Right cardiac atrium (tissue), 5 donors: ENCODE measurements around the gene IRF6. TPM values are rescaled to one million over a fixed set of nuclear protein-coding genes. Genes with fewer than 3 reads are reported as not detected.

Source experiments
- ATAC-seq, 2 donors: fragments of 200-7000 bp; cut with Tn5 transposase; one replicate each; pipeline versions ENCODE4 v1.8.0 to v1.9.1; 2020; ENCODE audit warnings: moderate library complexity in 2 of 2, mild to moderate bottlenecking in 1 of 2
- DNase-seq, 3 donors: peaks; one replicate each; pipeline ENCODE4 v3.0.0-alpha.2; 2020
- H3K27ac ChIP-seq: one replicate; pipeline ENCODE4 v1.5.1; 2013; ENCODE audit warnings: mild to moderate bottlenecking, low read length, control low read depth, moderate library complexity
- H3K27me3 ChIP-seq: one replicate; pipeline ENCODE4 v1.6.1; 2013; ENCODE audit not compliant: control insufficient read depth, insufficient read depth
- H3K4me1 ChIP-seq: one replicate; pipeline ENCODE4 v1.6.1; 2013; ENCODE audit warnings: low read length; ENCODE audit not compliant: control insufficient read depth, insufficient read depth
- H3K4me3 ChIP-seq: one replicate; pipeline ENCODE4 v1.5.1; 2013; ENCODE audit warnings: low read length, control low read depth
- H3K9me3 ChIP-seq: one replicate; pipeline ENCODE4 v1.6.1; 2013; ENCODE audit warnings: low read length; ENCODE audit not compliant: control insufficient read depth
- WGBS: extraction: QIAGEN DNeasy Blood & Tissue Kit; methylation state at CpG from one replicate; pipeline ENCODE4 v1.1.7; 2013; 5-methylcytosine and 5-hydroxymethylcytosine counted together
- intact Hi-C, 4 donors: fragments of 100-400 bp; cut with DNase I; formaldehyde crosslinking; loops; one replicate each; pipeline versions ENCODE4 v1.11.0 to v1.14.0; 2022 to 2023
- polyA plus RNA-seq: library from polyadenylated mRNA; stranded (reverse); fragments of 200-250 nt; gene quantifications from one replicate; pipeline ENCODE4 v1.2.3, GENCODE V29; 2013
- total RNA-seq, 4 donors: library from RNA; stranded (reverse); fragmentation: NEBNext Ultra II Directional; extraction: Animal tissue kit (Norgen Biotek cat#: 25700); gene quantifications; one replicate each; pipeline ENCODE4 v1.2.1, GENCODE V29; 2021
- donor health status: healthy with polysubstance abuse.
- donor health status: DM: no; HTN: yes; CAD: no.
- donor health status: DM: no; HTN: no; CAD: no.
- donor health status: DM: no; HTN: yes; CAD: no; lungs with severe emphysema.
- donor health status: DM: yes; HTN: yes; CAD: no.

The IRF6 gene
- total and polyA plus RNA-seq, 5 donors: 22.6 to 45.4 (median 30.1) TPM

DNA sequence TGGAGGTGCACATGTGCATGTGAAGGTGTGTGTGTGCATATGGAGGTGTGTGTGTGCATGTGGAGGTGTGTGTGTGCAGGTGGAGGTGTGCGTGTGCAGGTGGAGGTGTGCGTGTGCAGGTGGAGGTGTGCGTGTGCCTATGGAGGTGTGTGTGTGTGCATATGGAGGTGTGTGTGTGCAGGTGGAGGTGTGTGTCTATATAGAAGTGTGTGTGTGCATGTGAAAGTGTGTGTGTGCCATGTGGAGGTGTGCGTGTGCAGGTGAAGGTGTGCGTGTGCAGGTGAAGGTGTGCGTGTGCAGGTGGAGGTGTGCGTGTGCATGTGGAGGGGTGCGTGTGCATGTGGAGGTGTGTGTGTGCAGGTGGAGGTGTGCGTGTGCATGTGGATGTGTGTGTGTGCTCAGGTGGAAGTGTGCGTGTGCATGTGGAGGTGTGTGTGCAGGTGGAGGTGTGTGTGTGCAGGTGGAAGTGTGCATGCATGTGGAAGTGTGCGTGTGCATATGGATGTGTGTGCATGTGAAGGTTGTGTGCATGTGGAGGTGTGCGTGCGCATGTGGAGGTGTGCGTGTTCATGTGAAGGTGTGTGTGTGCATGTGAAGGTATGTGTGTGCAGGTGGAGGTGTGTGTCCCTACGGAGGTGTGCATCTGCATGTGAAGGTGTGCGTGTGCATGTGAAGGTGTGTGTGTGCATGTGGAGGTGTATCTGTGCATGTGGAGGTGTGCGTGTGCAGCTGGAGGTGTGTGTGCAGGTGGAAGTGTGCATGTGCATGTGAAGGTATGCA is 35.1 kb downstream of the IRF6 start:
- Histone ChIP-seq H3K27me3 (no peaks in the 10 kb centered on the region), H3K4me1 (peaks cover 9% of the 10 kb centered on the region), H3K4me3 (no peak overlapping the region), H3K9me3 (no peaks in the 10 kb centered on the region), H3K27ac (no peak overlapping the region)
- 96% methylated on average over 17 of the region's 17 CpGs for WGBS
- intact Hi-C loops: no loop called here
- no peak for ATAC-seq
- DNase-seq: no peak

DNA sequence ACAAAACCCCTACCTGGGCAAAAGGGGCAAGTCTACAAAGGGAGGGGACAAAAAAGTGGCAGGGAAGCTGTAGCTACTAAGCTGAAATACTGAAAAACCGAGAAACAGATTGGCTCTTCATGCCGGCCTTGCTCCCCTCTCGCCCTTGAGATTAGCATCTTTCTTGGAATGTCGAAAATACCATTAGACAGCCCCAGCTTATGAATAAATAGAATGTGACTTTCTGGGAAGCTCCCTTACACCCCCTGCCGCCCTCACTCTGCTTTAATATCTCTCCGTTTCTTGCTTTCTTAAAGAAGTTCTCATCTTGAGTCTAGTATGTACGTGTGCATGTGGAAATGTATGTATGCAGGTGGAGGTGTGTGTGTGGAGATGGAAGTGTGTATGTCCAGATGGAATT is 36.0 kb downstream of the IRF6 start:
- ATAC-seq (no peak), DNase-seq (no peak)
- H3K4me1 ChIP-seq: peaks cover 9% of the 10 kb centered on the region
- no peak overlapping the region for H3K4me3 ChIP-seq
- H3K27ac ChIP-seq: peak overlapping the region; percentile 94
- no peaks in the 10 kb centered on the region for H3K9me3 ChIP-seq
- H3K27me3 ChIP-seq: no peaks in the 10 kb centered on the region
- intact Hi-C loops: no loop called here
- 39% methylated on average over 7 of the region's 7 CpGs for WGBS

DNA sequence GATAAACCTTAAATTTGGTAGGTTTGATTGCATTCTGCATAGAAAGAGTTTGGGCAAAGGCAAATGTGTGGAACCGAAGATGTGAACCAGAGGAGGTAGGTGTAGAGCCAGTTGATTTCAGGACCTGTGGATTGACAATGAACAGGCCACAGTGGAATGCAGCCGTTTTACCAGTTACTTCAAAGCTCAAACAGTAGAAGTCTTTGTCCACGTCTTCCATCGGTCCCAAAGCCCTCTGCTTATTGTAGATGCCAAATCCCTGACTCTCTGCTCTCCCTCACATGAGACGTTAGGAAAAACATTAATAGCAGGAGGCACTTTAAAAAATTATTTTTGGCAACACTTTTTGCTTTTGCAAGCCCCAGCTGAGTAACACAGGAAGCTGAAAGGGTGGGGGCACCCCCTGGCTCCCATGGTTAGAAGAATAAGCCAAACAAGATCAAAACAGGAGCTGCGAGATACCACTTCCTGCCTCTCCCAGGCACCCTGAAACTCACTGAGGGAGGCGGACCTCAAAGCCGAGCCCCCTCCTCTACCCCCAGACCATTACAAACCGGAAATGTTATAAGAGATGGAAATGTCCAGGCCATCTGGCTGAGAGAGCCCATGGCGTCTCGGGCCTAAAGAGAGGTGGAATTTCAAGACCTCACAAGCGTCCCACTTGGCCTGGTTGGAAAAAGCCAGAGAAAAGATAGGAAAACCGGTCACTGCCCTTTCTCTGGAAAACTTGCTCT is 36.6 kb downstream of the IRF6 start:
- peaks cover 9% of the 10 kb centered on the region for H3K4me1 ChIP-seq
- intact Hi-C loops: no loop called here
- ATAC-seq: peak; percentile 91 to 98
- H3K27me3 ChIP-seq: no peaks in the 10 kb centered on the region
- peak overlapping the region; percentile 94 for H3K27ac ChIP-seq
- 10% methylated on average over 13 of the region's 13 CpGs for WGBS
- no peak overlapping the region for H3K4me3 ChIP-seq
- peak; percentile 86 to 92 (median 88) for DNase-seq
- H3K9me3 ChIP-seq: no peaks in the 10 kb centered on the region

DNA sequence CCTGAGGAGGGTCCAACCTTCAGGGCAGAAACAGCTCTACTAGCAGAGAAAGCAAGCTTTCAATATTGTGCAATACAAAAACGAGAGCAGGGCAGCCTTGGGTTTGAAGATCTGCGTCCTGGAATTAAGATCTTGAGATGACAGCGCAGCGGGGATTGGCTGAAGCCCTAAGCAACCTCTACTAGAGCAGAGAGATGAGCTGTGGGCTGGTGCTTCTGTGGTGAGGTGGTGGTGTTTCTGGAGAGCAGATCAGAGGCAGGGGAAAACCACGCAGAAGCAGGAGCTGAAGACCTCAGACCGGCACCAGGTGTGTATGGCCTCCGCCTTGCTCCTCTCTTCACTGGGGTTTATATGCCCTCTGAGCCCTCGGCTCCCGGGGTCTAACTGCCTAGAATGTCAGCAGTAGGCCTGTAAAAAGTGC is 37.6 kb downstream of the IRF6 start:
- peak in 1 of 3 donors; percentile 47 for DNase-seq
- peaks cover 9% of the 10 kb centered on the region for H3K4me1 ChIP-seq
- H3K27me3 ChIP-seq: no peaks in the 10 kb centered on the region
- peak; percentile 5 to 7 for ATAC-seq
- H3K4me3 ChIP-seq: no peak overlapping the region
- intact Hi-C loops: no loop called here
- 86% methylated on average over 9 of the region's 9 CpGs for WGBS
- H3K9me3 ChIP-seq: no peaks in the 10 kb centered on the region
- H3K27ac ChIP-seq: no peak overlapping the region

DNA sequence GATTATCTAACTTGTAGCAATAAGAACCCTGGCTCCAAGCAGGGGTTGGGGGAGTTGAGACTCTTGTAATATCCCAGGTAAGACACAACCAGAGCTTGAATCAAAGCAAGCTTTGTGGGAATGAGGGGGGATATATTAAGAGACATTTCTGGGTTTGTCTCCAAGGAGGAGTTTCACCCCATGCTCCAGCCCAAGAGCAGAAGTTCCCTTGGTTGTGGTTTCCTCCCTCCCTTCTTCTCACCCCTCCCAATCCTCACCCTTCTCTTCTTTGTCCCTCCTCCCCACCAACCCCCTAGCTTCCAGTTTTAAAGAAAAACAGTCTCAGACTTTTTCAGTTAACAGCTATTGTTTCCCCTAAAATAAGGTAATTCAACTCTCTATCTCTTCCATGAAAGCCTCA is 38.2 kb downstream of the IRF6 start:
- Histone ChIP-seq H3K27me3 (no peaks in the 10 kb centered on the region), H3K9me3 (no peaks in the 10 kb centered on the region), H3K4me3 (no peak overlapping the region), H3K27ac (no peak overlapping the region), H3K4me1 (peaks cover 9% of the 10 kb centered on the region)
- ATAC-seq: no peak
- no peak for DNase-seq
- intact Hi-C loops: no loop called here

DNA sequence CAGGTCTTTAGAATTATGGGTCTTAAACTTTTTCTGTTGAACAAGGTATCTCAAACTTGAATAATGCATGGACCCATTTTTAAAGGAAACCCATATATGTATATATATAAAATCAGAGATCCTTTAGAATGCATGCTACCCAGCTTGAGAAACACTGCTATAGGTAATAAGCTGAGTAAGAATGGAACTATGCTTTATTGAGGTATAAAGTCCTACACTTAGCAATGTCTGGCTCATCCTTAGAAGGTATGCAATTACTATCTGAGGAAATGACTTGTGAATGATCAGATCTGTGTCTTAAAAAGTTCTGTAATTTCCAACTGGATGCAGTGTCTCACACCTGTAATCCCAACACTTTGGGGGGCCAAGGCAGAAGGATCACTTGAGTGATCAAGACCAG is 38.8 kb downstream of the IRF6 start:
- DNase-seq (no peak), ATAC-seq (no peak)
- H3K27me3 ChIP-seq: no peaks in the 10 kb centered on the region
- H3K4me3 ChIP-seq: no peak overlapping the region
- peaks cover 9% of the 10 kb centered on the region for H3K4me1 ChIP-seq
- intact Hi-C loops: no loop called here
- H3K9me3 ChIP-seq: no peaks in the 10 kb centered on the region
- H3K27ac ChIP-seq: no peak overlapping the region

DNA sequence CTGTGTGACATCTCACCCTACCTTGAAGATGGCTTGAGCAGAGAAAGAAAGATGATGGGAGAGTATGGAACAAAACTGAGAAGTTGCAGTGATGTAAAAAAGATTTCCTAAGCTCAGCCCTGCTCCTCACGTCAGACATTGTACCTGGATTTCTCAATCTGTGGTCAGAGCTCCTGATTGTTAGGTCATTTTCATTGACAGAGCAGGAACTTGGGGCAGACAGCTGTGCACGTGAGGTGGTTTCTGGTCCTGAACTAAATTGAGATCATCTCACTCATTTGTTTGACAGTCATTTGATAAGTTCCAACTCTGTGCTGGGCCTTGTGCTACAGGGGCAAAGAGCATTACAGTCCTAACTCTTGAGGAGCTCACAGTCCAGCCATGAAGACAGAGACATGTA is 39.9 kb downstream of the IRF6 start:
- Histone ChIP-seq H3K4me3 (no peak overlapping the region), H3K27me3 (no peaks in the 10 kb centered on the region), H3K27ac (no peak overlapping the region), H3K4me1 (peaks cover 9% of the 10 kb centered on the region), H3K9me3 (no peaks in the 10 kb centered on the region)
- DNase-seq (no peak), ATAC-seq (no peak)
- intact Hi-C loops: no loop called here
- WGBS: 76% methylated on average over 2 of the region's 2 CpGs

DNA sequence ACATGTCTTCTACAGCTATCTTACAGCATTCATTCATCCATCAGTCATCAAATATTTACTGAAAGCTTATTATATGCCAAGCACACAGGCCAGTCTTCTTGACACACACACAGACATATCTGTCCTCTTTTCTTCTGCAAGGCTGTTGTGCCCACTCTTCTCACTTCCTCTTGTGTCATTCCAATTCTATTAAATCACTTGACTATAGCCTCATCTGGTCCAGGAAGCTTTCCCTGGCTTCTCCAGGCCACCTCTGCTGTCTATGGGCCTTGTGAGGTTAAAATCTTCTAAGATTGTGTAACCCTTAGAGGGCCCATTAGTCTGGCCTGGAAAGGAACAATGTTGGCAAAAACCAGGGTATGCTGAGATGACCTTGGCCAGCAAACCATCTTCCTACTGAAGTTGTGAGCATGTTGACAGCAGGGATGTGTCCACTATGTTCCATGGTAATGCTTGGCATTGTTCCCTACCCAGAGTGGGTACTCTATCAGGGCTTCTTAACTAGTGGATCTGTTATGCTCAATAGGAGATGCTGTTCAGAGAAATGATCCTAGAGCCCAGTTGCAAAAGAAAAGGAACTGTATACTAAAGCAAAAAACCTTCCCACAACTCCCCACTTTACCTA is 44.8 kb downstream of the IRF6 start:
- Histone ChIP-seq H3K4me3 (no peak overlapping the region), H3K9me3 (no peaks in the 10 kb centered on the region), H3K27ac (no peak overlapping the region), H3K4me1 (no peaks in the 10 kb centered on the region), H3K27me3 (no peaks in the 10 kb centered on the region)
- ATAC-seq (peak; percentile 24 to 64), DNase-seq (no peak)
- intact Hi-C loops: no loop called here

DNA sequence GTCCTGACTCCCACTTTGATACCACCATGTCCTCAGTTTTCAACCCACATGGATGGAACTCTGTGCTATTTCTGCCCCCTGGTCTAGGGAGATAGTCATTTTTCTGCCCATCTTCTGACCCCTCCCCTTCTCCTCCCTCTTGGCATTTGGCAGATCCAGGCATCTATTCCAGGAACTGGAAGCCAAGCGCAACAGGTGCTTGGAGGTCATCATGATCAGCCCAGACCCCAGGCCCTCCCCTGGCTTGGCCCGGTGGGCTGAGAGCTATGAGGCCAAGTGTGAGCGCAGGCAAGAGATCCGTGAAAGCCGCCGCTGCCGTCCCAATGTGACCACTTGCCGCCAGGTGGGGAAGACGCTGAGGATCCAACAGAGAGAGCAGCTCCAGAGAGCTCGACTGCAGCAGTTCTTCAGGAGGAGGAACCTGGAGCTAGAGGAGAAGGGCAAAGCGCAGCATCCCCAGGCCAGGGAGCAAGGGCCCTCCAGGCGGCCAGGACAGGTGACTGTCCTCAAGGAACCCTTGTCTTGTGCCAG is 46.0 kb downstream of the IRF6 start:
- Histone ChIP-seq H3K4me1 (no peaks in the 10 kb centered on the region), H3K27ac (no peak overlapping the region), H3K27me3 (no peaks in the 10 kb centered on the region), H3K9me3 (no peaks in the 10 kb centered on the region), H3K4me3 (no peak overlapping the region)
- intact Hi-C loops: no loop called here
- ATAC-seq (no peak), DNase-seq (no peak)
- 86% methylated on average over 12 of the region's 12 CpGs for WGBS

DNA sequence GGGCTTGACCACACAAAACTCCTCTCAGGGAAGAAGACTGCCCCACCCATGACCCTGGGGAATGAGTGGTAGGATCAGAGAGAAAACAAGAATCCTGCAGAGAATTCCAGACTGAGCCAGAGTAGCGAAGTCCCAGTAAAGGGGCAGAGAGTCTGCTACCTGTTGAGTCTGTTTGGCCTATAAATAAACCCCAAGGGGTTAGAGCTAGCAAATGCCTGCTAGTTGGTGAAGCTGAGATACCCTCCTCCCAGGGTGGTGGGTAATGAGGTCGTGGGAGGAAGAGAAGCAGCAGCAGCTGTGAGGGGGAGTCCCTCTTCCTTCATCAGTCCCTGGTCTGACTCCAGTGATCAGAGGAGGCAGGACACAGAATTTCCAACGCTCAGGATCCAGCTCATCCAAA is 47.5 kb downstream of the IRF6 start:
- ATAC-seq: no peak
- no peak overlapping the region for H3K4me3 ChIP-seq
- DNase-seq: no peak
- no peak overlapping the region for H3K27ac ChIP-seq
- no peaks in the 10 kb centered on the region for H3K27me3 ChIP-seq
- intact Hi-C loops: no loop called here
- H3K4me1 ChIP-seq: no peaks in the 10 kb centered on the region
- 62% methylated on average over 3 of the region's 3 CpGs for WGBS
- H3K9me3 ChIP-seq: no peaks in the 10 kb centered on the region
